Keratinocyte (primary cell): ENCODE measurements around the gene ANGEL1. TPM values are rescaled to one million over a fixed set of nuclear protein-coding genes. Genes with fewer than 3 reads are reported as not detected.

Experiments used
- DNase-seq: peaks from one replicate; pipeline ENCODE4 v3.0.0-alpha.2; 2011; ENCODE audit warnings: low read depth, missing footprints, low spot score
- FAIRE-seq: peaks from 2 replicates; lab custom pipeline; 2011; peaks lifted over from hg19 to GRCh38; lab: Jason Lieb, UNC
- H2AFZ ChIP-seq: 2 replicates; pipeline ENCODE4 v1.6.0; 2012; ENCODE audit warnings: low read length, control low read depth, inconsistent platforms; ENCODE audit not compliant: control insufficient read depth
- H3K27ac ChIP-seq: 2 replicates; pipeline ENCODE4 v1.5.1; 2011; ENCODE audit warnings: low read length; ENCODE audit not compliant: control insufficient read depth, insufficient read depth
- H3K27me3 ChIP-seq: 3 replicates; pipeline ENCODE4 v1.6.0; 2011; ENCODE audit warnings: low read length; ENCODE audit not compliant: control insufficient read depth, insufficient read depth; ENCODE audit errors: extremely low read depth
- H3K36me3 ChIP-seq, 2 experiments: 2 replicates in 1 of 2; 3 replicates in 1 of 2; pipeline ENCODE4 v1.5.1; 2011; ENCODE audit warnings: low read length in 2 of 2, mild to moderate bottlenecking in 1 of 2; ENCODE audit not compliant: control insufficient read depth in 2 of 2, insufficient read depth in 2 of 2; ENCODE audit errors: extremely low read depth in 1 of 2
- H3K4me1 ChIP-seq: 3 replicates; pipeline ENCODE4 v1.5.1; 2011; ENCODE audit warnings: low read length; ENCODE audit not compliant: control insufficient read depth, insufficient read depth; ENCODE audit errors: extremely low read depth
- H3K4me2 ChIP-seq: 3 replicates; pipeline ENCODE4 v1.6.0; 2011; ENCODE audit warnings: low read depth, low read length; ENCODE audit not compliant: control insufficient read depth, insufficient read depth; ENCODE audit errors: extremely low read depth
- H3K4me3 ChIP-seq, 3 experiments: fragments of 200-600 bp in 1 of 3; sonication (generic) in 1 of 3; 2 replicates in 2 of 3; 3 replicates in 1 of 3; pipeline ENCODE4 v1.5.1; 2011 to 2016; ENCODE audit warnings: low read length in 3 of 3, mild to moderate bottlenecking in 3 of 3, control low read depth in 2 of 3, inconsistent platforms in 1 of 3, low read depth in 1 of 3, mixed read lengths in 1 of 3, mixed run types in 1 of 3, moderate library complexity in 1 of 3; ENCODE audit not compliant: control insufficient read depth in 2 of 3, insufficient read depth in 2 of 3; ENCODE audit errors: extremely low read depth in 1 of 3
- H3K79me2 ChIP-seq: 2 replicates; pipeline ENCODE4 v1.6.0; 2012; ENCODE audit warnings: low read length; ENCODE audit not compliant: control insufficient read depth, insufficient read depth
- H3K9ac ChIP-seq: 3 replicates; pipeline ENCODE4 v1.6.0; 2011; ENCODE audit warnings: low read length; ENCODE audit not compliant: control insufficient read depth, insufficient read depth; ENCODE audit errors: extremely low read depth
- H3K9me1 ChIP-seq: 3 replicates; pipeline ENCODE4 v1.6.0; 2011; ENCODE audit warnings: low read length; ENCODE audit not compliant: control insufficient read depth, insufficient read depth; ENCODE audit errors: extremely low read depth
- H3K9me3 ChIP-seq: 2 replicates; pipeline ENCODE4 v1.5.1; 2012; ENCODE audit warnings: low read depth, low read length; ENCODE audit not compliant: control insufficient read depth
- H4K20me1 ChIP-seq: 3 replicates; pipeline ENCODE4 v1.6.0; 2011; ENCODE audit warnings: low read length; ENCODE audit not compliant: control insufficient read depth, insufficient read depth; ENCODE audit errors: extremely low read depth
- CTCF ChIP-seq, 3 experiments: IDR thresholded peaks in 1 of 3; conservative IDR thresholded peaks in 1 of 3; optimal IDR thresholded peaks in 1 of 3; 2 replicates in 2 of 3; 3 replicates in 1 of 3; pipeline versions ENCODE3 to v1.5.1; 2011; ENCODE audit warnings: low read length in 3 of 3, mild to moderate bottlenecking in 3 of 3, moderate library complexity in 2 of 3, control low read depth in 1 of 3, inconsistent platforms in 1 of 3; ENCODE audit not compliant: insufficient read depth in 2 of 3; ENCODE audit errors: extremely low read depth in 1 of 3
- EZH2 ChIP-seq: IDR thresholded peaks from one replicate; pipeline ENCODE4 v1.6.1; 2012; ENCODE audit warnings: inconsistent platforms, mild to moderate bottlenecking, low read length, moderate library complexity
- dilution Hi-C: fragments of 300-500 bp; cut with MboI; formaldehyde crosslinking; loops from one replicate; pipeline ENCODE4 v1.7.0; 2020; ENCODE audit warnings: low sequenced_read_pairs; ENCODE audit not compliant: extremely low pct_ligation_motif_present
- polyA plus RNA-seq, 5 experiments: library from polyadenylated mRNA; depleted of rRNA in 3 of 5; stranded (reverse) in 3 of 5; stranded (forward) in 1 of 5; unstranded in 1 of 5; fragments of >200 nt; gene quantifications; 1 replicate in 1 of 5; 2 replicates in 3 of 5; 3 replicates in 1 of 5; pipeline versions ENCODE4 v1.2.1 to v1.2.3, GENCODE V29; 2011 to 2012; ENCODE audit warnings: missing spikeins in 2 of 5, low read depth in 1 of 5, low replicate concordance in 1 of 5

The ANGEL1 gene
- polyA plus RNA-seq, 1 donor (not counting 4 experiments of a cell fraction or from before 2014, with no cell fraction given): 13.0 TPM

GRCh38 chr14:76756371-76756750, 56.3 kb downstream of the ANGEL1 start:
- Histone ChIP-seq H3K9me3 (no peaks in the 10 kb centered on the region), H3K79me2 (no peaks in the 10 kb centered on the region), H3K4me2 (no peak overlapping the region), H3K4me1 (no peaks in the 10 kb centered on the region), H3K27ac (no peak overlapping the region), H3K4me3 (no peak overlapping the region), H3K27me3 (peaks cover 26% of the 10 kb centered on the region), H4K20me1 (no peaks in the 10 kb centered on the region), H2AFZ (no peak overlapping the region), H3K9me1 (no peaks in the 10 kb centered on the region), H3K36me3 (no peaks in the 10 kb centered on the region), H3K9ac (no peak overlapping the region)
- dilution Hi-C loops: no loop called here
- FAIRE-seq (no peak), DNase-seq (no peak)
- no peak for TF ChIP-seq EZH2
- no peak for TF ChIP-seq CTCF (optimal IDR thresholded peaks at IDR 0.05 in 1 of 3, IDR thresholded peaks at IDR 0.05 in 1 of 3, conservative IDR thresholded peaks at IDR 0.05 in 1 of 3; ENCODE audit: extremely low read depth in 1 of 3, insufficient read depth in 2 of 3, low read length in 3 of 3)

GRCh38 chr14:76755610-76756370, 56.9 kb downstream of the ANGEL1 start:
- Histone ChIP-seq H3K27me3 (peaks cover 23% of the 10 kb centered on the region), H3K79me2 (no peaks in the 10 kb centered on the region), H3K4me2 (no peak overlapping the region), H3K9ac (no peak overlapping the region), H2AFZ (no peak overlapping the region), H3K36me3 (no peaks in the 10 kb centered on the region), H3K27ac (no peak overlapping the region), H3K9me1 (no peaks in the 10 kb centered on the region), H3K4me1 (no peaks in the 10 kb centered on the region), H3K4me3 (no peak overlapping the region), H4K20me1 (no peaks in the 10 kb centered on the region), H3K9me3 (no peaks in the 10 kb centered on the region)
- TF ChIP-seq EZH2 (no peak), CTCF (optimal IDR thresholded peaks at IDR 0.05 in 1 of 3, IDR thresholded peaks at IDR 0.05 in 1 of 3, conservative IDR thresholded peaks at IDR 0.05 in 1 of 3; ENCODE audit: extremely low read depth in 1 of 3, insufficient read depth in 2 of 3, low read length in 3 of 3) (no peak)
- dilution Hi-C loops: no loop called here
- DNase-seq: no peak
- FAIRE-seq: no peak
